Measurements from ENCODE around the gene MAT2A.

The MAT2A gene

GRCh38 chr2:85524336-85524908 lies 14.5 kb upstream of the MAT2A start:
- no peak for DNase-seq

GRCh38 chr2:85525029-85525428 lies 13.9 kb upstream of the MAT2A start:
- DNase-seq: no peak

GRCh38 chr2:85525567-85525966 lies 13.4 kb upstream of the MAT2A start:
- DNase-seq: no peak

- DNase-seq: no peak
Measured at GRCh38 chr2:85527787-85528186, 11.2 kb upstream of the MAT2A start.

GRCh38 chr2:85528355-85528754 lies 10.6 kb upstream of the MAT2A start:
- DNase-seq: no peak

GRCh38 chr2:85529809-85530208 lies 9.2 kb upstream of the MAT2A start:
- no peak for DNase-seq

- DNase-seq: no peak
Measured at GRCh38 chr2:85531589-85531988, 7.4 kb upstream of the MAT2A start.

- no peak for DNase-seq
Measured at GRCh38 chr2:85534099-85534498, 4.9 kb upstream of the MAT2A start.

GRCh38 chr2:85534881-85535280 lies 4.1 kb upstream of the MAT2A start:
- DNase-seq: no peak

GRCh38 chr2:85536479-85536878 lies 2.5 kb upstream of the MAT2A start:
- no peak for DNase-seq

- peak; percentile 85 for DNase-seq
Measured at GRCh38 chr2:85537600-85538506, 1.1 kb upstream of the MAT2A start.

GRCh38 chr2:85539361-85540132 lies 579 bp downstream of the MAT2A start:
- DNase-seq: peak; percentile 84

GRCh38 chr2:85540133-85540648 lies 1.2 kb downstream of the MAT2A start:
- no peak for DNase-seq

- DNase-seq: no peak
Measured at GRCh38 chr2:85541262-85541661, 2.3 kb downstream of the MAT2A start.

GRCh38 chr2:85541753-85542457 lies 2.9 kb downstream of the MAT2A start:
- no peak for DNase-seq

GRCh38 chr2:85542777-85543176 lies 3.8 kb downstream of the MAT2A start:
- no peak for DNase-seq

GRCh38 chr2:85544254-85544691 lies 5.3 kb downstream of the MAT2A start:
- peak; percentile 47 for DNase-seq

- DNase-seq: peak; percentile 60
Measured at GRCh38 chr2:85544915-85545779, 6.2 kb downstream of the MAT2A start.

GRCh38 chr2:85545780-85546240 lies 6.8 kb downstream of the MAT2A start:
- peak; percentile 78 for DNase-seq

- no peak for DNase-seq
Measured at GRCh38 chr2:85547089-85547858, 8.3 kb downstream of the MAT2A start.
